AG10803 (cell line): ENCODE results near the gene ETAA1.

Source experiments
- DNase-seq: peaks from one replicate; pipeline ENCODE4 v3.0.0; 2010; ENCODE audit warnings: low read depth
- H3K4me3 ChIP-seq: 2 replicates; pipeline ENCODE4 v1.5.1; 2011; ENCODE audit warnings: mild to moderate bottlenecking, low read length, control low read depth
- CTCF ChIP-seq: conservative IDR thresholded peaks from 2 replicates; pipeline ENCODE4 v1.5.1; 2011; ENCODE audit warnings: mild to moderate bottlenecking, low read length, control low read depth, inconsistent platforms

Gene ETAA1

DNA sequence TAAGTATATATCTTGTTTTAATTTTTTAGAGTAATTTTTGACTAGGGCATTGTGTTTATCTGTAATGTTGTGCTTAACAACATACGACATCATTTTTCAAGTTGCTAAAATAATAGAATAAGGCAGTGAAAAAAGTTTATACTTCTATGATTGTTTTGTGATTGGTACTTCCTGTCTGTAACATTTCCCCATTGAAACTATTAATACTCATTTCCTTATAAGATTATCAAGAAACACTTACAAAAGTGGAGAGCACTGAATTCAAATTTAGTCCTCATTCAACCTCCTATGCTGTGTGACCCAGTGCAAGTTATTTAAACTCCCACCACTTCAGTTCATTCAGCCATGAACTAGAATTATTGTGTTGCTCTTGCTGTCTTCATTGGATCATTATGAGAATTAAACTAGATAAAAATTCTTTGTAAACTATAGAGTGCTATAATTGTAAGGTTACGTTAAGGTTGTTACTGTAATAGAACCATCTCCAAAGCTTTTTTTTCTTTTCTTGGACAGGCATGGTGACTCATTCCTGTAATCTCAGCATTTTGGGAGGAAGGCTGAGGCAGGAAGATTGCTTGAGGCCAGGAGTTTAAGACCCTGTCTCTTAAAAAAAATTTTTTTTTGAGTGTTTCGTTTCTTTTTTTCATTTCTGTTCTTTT, 2.8 kb downstream of the ETAA1 start:
- DNase-seq: no peak
- no peak for TF ChIP-seq CTCF
- no peak overlapping the region for H3K4me3 ChIP-seq

DNA sequence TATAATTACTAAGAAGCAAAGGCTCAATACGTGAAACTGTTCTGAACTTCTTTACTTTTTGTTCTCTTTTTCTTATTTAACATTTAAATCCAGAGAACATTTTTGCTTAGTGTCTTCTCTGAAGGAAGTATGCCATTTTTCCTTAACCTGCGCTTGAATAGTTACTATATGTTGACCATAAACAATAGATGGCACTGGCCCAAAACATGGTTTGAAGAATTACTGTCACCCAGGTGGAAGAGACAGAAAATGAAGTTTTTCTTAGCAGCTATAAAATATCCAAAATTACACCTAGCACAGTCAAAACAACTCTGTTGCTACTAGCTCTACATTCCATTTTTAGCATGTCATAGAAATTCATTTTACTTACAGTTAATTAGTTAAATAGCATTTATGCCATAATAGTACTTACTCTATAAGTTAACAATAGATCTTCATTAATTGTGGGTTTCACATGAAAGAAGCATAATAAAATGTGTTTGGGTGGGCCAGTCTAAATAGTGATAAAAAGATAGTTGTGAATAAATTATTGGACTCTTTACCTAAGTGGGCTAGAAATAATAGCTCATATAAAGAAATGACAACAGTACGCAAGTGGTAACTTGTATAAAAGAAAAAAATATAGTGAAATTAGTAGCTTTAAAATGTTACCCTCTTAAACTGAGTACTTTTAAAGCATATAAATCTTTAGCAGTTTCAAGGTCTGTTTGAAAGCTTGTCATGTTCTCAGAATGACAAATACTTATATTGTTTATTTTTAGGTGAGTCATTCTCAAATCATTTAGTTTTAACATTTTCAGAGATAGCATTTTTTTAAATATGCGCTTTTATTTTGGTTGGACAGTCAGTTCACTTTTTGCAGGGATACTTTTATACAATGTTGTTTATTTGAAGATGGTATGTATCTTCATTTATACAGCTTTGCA, 3.7 kb downstream of the ETAA1 start:
- no peak overlapping the region for H3K4me3 ChIP-seq
- no peak for TF ChIP-seq CTCF

DNA sequence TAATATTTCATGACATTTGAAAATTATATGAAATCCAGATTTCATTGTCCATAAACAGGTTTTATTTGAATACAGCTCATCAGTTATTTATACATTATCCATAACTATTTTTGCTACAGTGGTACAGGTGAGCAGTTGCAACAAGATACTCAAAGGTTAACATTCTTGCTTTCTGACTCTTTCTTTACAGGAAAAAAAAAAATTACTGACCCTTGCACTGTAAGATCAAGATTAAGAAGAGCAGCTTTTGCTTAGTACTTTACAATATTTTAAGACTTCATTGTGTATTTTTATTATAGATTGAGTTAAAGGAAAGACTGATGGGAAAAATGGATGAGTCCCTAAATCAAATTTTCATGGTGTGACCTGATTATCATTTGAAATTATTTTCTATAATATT, 11.2 kb downstream of the ETAA1 start:
- DNase-seq: no peak
- H3K4me3 ChIP-seq: no peak overlapping the region
- no peak for TF ChIP-seq CTCF

More for the DNA sequence above, 3.7 kb downstream of the ETAA1 start:
- no peak for DNase-seq

- DNase-seq: no peak
- no peak for TF ChIP-seq CTCF
- H3K4me3 ChIP-seq: no peak overlapping the region
These were observed 15.3 kb downstream of the ETAA1 start for GRCh38 chr2:67412424-67412823.

GRCh38 chr2:67414867-67415266, 17.7 kb downstream of the ETAA1 start:
- no peak for DNase-seq
- no peak for TF ChIP-seq CTCF
- H3K4me3 ChIP-seq: no peak overlapping the region

DNA sequence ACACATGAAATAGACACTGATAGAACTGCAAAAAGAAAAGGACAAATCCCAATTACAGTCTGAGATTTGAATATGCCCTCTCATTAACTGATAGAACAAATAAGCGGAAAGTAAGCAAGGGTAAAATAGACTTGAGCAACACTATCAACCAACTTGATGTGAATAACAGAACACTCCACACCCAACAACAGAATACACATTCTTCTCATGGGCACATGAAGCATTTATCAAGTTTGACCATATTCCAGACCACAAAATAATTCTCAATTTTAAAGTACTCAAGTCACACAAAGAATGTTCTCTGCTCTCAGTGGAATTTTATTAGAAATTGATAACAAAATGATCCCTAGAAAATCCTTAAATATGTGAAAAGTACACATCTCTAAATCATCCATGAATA, 19.0 kb downstream of the ETAA1 start:
- TF ChIP-seq CTCF: no peak
- no peak overlapping the region for H3K4me3 ChIP-seq
- peak; percentile 16 for DNase-seq

- no peak overlapping the region for H3K4me3 ChIP-seq
- DNase-seq: no peak
- TF ChIP-seq CTCF: no peak
These were observed 26.4 kb downstream of the ETAA1 start for GRCh38 chr2:67423489-67423888.
